NOMO-1 treated with dmso at 0.1 percent for 144 hours (cell line): ENCODE data around the gene BACH2.
"Not testable (repeated sequence)": the region's sequence is repeated elsewhere in the genome, so short reads cannot be mapped to it uniquely, and the experiment has no call there.

Experiments
- DNase-seq: peaks from one replicate; lab custom pipeline; 2025; ENCODE audit not compliant: unreplicated experiment; lab: John Stamatoyannopoulos, UW

The BACH2 gene

DNA sequence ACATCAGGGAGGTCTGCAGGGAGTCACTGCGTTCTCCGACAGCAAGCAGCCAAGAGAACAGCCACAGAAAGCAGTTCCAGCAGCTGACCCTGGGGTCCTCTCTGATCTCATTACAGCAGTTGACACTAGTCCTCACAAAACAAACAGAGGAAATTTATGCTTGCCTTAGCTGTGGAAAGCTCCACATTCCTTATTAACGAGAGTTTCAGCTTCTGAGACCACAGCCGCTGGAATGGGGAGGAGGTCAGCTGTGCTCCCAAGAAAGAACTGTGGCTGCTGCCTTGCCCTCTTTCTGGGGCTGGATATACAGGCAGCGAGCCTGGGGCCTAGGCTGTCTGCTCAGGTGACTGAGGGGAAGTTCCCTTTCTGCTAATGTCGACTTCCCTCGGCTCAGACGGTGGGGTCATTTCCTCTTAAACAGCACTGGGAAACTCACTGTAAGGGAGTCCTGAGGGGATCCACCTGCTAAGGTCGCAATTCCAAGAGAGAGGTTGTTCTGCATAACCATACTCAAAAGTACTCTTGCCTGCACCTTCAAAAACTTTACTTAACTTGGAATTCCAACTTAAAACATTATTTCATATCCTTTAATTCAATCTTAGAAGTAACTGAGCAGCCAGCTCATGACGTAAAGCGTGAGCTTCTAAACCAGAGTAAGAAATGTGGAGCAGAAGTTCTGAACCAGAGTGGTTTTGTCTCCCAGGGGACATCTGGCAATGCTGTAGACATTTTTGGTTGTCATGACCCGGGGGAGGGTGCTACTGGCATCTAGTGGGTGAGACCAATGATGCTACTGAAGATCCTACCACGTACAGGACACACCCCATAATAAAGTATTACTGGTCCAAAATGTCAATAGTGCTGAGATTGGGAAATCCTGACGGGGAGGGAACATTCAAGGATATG is 80.3 kb downstream of the BACH2 start:
- DNase-seq, result peak; percentile 48

DNA sequence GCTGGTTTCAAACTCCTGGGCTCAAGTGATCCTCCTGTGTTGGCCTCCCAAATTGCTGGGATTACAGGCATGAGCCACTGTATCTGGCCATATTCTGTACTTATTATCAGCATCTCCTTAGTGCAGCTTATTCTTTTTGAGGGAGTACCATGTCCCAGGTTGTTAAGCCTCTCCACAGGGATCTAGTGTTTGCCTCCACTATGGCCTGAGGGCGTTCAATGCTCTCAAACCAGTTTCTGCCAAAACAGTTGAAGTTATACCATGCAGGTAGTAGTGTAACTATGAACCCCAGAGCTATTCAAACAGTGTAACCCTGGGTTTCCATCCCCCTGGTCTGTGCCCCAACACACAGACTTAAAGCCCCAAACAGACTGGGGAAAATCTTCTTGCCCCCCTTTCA is 81.7 kb downstream of the BACH2 start:
- no peak for DNase-seq

DNA sequence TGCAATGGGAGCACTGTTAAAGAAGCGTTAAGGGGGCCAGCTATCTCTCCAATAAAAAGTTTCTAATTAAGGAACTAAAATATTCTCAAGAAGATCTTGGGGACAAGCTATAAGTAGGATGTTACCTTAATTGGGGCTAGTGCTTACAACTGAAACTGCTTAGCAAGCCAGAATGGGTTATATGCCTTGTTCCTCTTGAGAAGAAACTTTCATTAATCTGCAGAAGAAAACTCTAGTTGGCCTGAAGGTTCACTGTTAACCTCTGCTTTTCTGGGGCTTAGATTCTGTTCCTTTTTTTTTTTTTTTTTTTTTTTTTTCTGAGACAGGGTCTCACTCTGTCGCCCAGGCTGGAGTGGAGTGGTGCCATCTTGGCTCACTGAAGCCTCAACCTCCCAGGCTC is 82.2 kb downstream of the BACH2 start:
- DNase-seq, result no peak

DNA sequence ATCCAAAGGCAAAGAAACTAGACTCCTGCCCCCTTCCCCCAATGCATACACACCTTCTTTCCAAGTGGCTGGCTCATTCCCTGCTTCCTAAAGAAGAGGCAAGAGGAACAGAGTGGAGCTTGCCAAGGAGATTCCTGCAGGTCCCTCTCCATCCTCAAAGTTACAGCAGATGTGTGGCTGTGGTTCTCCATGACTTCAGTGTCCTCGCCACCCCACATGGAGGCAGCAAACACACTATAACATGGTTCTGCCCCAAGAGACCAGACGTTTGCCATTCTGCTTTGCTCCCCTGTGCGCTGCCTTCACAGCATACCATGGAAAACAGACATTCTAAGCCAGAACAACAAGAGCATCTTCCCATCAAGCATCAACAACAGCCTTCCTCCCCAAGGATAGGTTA is 84.4 kb downstream of the BACH2 start:
- no peak for DNase-seq

DNA sequence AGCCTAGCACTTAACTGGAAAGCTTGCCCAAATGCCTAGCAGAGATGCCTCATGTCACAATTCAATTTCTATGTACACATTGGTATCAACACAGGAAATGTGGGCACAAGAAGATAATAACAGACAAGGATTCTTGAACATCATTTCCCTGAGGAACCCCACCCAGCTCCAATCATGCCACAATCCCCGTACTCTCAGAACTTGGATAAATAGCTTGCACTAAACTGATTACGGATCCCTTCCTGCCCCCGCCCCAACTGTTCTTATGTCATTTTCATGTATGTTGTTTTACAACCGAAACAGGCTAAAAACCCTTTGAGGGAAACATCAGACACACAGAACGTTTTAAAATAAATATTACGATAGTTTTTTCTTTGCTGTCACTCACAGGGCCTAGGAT is 87.1 kb downstream of the BACH2 start:
- no peak for DNase-seq

DNA sequence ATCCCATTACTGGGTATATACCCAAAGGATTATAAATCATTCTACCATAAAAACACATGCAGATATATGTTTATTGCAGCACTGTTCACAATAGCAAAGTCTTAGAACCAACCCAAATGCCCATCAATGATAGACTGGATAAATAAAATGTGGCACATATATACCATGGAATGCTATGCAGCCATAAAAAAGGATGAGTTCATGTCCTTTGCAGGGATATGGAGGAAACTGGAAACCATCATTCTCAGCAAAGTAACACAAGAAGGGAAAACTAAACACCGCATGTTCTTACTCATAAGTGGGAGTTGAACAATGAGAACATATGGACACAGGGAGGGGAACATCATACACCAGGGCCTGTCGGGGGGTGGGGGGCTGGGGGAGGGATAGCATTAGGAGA is 88.0 kb downstream of the BACH2 start:
- DNase-seq, result not testable (repeated sequence)

DNA sequence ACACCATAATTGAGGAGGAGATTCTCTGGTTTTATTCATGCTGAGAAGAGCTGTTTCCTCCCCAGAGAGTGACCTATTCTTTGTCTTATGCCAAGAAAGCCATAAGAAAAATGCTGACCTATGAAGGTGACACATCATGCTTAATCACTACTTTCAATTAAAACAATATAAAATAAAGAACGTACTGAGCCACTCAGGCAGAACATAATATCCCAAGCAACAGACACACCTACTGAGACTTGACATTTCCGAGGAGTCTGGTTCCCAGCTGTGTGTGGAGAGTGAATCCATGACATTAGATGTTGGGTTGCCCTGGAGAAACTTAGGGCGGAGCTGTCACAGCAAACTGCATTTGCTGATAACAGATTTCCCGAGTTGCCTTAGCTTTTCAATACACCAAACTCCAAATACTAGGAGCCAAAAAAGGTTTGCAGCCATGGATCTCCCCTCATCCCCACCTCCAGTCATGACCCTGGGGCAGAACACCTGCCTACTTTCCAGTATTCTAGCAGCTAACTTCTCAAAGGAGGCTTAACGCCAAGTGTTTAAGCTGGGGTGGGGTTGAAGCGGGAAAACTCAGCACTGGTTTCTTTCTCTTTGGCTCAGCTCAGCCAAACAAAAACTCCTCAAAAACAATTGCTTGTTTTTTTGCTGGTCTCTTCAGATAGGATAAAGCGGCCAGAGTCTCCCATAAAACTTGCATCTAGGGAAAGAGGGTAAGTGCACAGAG is 92.2 kb downstream of the BACH2 start:
- DNase-seq, result no peak

DNA sequence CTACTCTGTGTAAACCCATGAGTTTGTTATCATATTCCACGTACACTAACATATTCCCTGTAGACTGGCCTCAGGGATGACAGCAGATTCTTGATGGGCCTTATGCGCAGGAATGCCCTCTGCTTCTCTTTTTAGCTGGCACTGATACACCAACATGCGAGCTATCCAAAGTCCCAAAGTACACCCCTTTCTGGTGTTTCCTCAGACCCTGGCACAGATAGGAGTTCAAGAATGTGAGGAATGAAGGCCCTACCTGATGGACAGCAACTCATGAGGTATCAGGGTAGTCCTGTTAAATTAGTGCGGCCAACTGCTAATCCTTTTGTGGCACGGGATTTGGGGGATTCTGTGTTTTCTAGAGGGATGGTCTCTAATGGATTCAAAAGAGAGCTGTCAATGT is 93.0 kb downstream of the BACH2 start:
- DNase-seq, result no peak

DNA sequence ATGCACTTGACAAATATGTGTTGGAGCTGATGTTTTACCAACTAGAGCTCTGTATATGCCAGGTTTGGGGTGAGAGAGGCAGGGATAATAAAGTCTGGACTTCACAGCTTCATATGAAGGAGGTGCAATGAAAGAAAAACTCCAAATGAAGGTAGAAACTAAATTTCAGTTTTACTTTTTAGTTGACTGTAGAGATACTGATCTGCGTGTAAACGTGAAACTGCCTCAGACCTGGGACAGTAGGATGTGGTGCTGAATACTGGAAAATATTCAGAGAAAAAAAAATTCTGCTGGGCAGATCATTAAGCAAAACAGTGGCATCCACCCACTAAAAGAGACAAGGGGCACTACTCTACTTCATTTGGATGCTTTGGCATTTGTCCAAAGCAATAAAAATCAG is 94.5 kb downstream of the BACH2 start:
- DNase-seq, result no peak

DNA sequence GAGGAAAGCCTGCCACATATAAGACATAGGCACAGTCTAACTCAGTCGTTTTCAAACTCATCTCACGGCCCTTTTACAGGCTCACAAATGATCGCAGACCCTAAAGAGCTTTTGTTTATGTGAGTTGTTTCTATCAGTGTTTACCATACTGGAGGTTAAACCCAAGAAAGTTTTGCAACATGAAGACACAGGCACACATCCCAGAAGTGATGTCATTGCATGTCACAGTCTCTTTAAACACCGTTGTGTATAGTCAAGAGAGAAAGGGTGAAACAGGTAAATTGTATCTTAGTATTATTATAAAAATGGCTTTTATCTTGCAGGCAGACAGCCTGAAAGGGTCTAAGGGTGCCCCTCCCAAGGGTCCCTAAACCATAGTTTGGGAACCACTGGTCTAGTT is 96.7 kb downstream of the BACH2 start:
- no peak for DNase-seq

DNA sequence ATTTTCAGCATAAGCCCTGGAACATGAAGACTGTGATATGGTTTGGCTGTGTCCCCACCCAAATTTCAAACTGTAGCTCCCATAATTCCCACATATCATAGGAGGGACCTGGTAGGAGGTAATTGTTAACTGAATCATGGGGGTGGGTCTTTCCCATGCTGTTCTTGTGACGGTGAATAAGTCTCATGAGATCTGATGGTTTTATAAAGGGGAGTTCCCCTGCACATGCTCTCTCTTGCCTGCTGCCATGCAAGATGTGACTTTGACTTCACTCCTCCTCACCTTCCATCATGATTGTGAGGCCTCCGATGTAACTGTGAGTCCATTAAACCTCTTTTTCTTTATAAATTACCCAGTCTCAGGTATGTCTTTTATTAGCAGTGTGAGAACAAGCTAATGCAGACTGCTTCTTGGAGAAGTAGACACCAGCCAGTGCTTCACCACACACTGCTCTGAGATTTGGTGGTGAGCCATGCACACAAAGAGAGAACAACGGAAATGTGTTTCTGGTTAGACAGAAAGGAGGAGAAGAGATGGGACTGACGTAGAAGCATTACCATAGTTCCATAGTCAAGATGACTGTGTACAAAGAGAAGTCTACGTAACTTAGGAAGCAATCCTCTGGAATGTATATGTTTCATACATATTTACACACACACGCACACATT is 97.8 kb downstream of the BACH2 start:
- no peak for DNase-seq

DNA sequence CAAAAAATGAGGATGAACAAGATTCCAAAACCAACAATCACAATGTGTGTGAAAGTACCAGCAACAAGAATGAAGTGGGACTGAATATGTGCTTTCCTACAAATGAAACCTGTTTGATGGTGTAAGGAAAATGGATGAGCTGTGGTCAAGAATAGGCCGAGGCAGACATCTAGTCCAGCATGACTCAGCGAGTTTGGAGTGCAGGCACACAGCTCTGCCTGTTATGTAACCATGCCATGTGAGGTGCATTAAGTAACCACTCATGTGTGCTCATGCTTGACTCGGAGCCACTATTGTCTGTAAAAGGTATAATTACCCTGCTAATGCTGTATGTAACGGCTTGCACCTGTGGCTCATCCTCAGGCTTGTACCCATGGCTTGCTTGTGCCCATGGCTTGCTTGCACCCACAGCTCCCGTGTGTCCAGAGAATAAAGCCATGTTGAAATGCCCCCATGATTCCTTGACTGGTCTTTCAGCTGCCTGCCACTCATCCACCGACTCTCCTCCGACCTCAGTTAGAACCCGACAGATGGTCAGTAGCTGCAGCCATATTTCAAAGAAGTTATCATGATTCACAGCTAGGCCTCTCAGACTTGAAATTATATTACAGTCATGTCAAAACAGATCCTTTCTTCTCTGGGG is 98.7 kb downstream of the BACH2 start:
- DNase-seq, result no peak

DNA sequence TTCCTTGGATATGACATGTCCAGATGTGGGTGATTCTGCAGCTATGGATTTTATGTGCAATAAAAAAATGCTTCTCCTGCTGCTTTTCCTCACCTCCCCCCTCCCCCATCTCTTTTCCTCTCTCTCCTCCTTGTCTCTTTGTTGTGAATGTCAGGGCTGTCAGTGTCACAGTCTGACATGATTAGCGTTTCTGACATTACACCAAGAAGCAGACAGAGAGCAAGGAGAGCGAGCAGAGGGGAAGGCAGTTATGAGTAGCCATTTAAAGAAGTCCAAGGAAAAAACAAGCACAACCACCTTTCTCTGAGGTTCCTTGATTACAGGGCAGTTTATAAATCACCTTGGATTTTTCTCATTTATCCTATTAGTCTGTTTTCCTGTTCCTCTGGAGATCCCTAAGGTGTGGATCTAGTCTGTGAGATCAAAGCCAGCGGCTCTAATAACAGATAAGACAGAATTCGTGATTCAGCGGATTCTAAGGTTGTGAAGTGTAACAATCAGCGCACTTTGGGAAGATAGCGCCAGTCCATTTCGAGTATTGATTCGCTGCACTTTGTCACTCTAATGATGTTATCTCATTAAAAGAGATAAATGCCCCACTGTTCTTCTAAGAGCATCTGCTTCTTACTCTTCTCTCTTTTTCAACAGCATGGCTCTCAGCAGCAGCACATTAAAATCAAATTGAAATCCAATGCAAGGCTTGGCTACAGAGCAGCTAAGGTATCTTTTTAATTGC is 101.4 kb downstream of the BACH2 start:
- no peak for DNase-seq

DNA sequence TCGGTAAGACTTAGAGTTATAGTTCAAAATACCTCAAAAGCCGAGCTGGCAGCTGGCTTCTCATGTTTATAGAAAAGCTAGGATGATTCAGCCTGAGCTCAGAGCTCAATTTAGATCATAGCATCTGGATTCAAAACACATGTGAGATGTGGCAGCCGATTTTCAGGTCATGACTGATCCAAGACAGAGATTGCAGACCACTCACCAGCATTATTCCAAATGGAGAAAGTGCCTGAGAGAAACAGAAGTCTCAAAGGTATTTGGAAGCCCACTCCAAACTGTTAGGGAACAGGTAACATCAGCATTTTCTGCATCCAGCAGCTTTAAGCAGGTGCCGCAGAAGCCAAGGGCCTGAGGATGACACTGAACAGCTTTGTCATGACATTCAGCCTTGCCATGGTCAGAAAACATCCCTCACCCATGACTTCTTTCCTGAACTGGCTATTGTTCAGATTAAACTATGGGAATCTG is 102.2 kb downstream of the BACH2 start:
- no peak for DNase-seq

DNA sequence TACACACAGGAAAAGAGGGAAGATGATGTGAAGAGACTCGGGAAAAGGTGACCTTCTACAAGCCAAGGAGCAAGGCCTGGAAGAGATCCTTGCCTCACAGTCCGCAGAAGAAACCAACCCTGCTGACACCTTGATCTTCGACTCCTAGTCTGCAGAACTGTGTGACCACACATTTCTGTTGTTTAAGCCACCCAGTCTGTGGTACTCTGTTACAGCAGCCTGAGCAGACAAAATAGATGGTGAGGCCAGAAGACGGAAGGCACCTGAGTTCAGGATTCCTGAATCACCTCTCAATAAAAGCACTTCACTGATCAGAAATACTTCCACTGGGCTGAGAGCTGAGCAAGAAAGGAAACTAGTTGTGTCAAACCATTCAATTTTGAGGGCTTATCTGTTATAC is 103.3 kb downstream of the BACH2 start:
- no peak for DNase-seq

DNA sequence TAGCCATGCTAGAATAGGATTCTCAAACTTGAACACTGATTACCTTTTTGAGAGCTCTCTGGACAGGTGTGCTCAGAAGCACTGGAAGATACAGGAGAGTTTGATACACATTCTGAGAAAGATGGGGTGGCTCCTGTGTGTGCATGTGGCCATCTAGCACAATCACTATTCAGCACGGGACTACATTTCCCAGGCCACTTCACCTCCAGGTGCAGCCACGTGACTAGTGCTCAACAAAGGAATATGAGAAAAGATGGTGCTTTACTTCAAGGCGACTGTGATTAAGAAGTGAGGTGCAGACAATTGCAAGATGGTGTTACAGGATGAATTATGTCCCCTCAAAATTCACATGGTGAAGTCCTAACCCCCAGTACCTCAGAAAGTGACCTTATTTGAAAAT is 103.8 kb downstream of the BACH2 start:
- DNase-seq, result no peak

DNA sequence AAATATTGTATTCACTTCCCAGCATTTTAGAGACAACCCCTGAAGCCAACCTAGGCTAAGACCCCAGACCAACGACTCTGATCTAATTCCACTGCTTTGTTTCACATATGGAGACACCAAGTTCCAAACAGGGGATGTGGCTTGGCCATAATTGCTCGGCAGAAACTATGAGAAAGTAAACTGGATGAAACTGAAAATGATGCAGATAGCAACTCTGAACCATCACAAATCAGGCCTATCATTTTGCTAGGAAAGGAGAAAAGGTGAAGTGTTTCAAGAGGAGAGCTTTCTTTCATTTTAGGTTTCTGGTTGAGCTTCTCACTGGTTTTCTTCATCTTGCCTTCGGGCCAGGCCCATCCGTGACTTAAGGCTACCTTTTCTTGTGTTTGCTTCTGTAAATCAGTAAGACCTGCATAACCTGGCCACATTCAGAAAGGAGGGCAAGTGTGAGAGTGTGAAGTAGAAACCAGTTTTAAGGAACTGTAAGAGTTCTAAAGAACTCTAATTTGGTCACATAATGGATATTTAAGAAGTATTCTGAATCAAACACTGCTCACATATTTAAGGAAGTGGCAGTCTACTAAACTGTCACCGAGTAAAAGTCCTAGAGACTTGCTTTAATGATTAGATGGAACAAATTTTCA is 105.8 kb downstream of the BACH2 start:
- DNase-seq, result no peak

DNA sequence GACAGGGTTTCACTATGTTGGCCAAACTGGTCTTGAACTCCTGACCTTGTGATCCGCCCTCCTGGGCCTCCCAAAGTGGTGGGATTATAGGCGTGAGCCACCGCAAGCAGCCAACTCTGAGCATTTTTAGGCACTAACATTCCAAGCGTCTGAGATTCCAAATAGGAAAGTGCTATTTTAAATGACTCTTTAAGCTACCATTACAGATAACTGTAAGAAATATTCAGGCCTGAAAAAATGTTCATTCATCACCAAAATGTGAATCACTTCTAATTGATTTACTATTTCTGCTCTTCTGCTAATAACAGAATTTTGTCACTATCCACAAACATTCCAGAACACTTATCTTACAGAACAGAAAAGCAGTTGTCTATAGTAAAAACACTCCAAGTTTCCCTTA is 106.5 kb downstream of the BACH2 start:
- no peak for DNase-seq

DNA sequence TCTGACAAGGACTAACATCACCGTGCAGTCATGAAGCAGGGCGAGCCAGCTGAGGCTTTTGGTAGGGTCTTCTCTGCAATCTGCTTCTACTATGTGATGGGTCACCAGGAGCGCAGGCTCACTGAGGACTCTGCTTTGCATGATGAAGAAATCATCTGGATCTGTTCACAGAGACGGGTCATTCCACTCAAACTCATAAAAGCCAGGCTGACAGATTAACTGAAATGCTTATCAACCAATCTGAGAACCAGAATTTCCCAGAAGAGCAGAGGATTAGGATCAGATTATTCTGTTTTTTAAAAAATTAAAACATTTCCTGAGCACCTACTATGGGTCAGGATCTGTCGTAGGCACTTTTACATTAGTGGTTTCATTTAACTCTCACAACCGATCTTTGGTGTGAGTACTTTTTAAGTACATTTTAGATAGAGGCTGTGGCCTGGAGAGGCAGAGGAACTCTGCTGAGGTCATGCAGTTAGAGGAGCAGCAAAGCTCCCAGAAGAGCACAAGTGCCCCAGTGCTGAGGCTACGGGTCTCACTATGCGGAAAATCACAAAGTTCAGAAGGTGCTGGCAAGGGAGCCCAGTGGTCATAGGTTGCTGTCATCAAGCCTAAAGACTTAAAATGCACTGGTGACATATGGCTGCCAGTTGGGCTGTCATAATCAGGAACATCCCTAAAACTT is 109.1 kb downstream of the BACH2 start:
- DNase-seq, result peak; percentile 25
